ENCODE measurements around the gene AFAP1.

The AFAP1 gene

GRCh38 chr4:7710576-7711306 is 228.9 kb downstream of the AFAP1 start:
- no peak for DNase-seq

- DNase-seq, result no peak
Measured at GRCh38 chr4:7710126-7710525, 229.5 kb downstream of the AFAP1 start.

- no peak for DNase-seq
Measured at GRCh38 chr4:7709431-7709830, 230.2 kb downstream of the AFAP1 start.

- no peak for DNase-seq
Measured at GRCh38 chr4:7708981-7709380, 230.7 kb downstream of the AFAP1 start.
